Aorta (tissue), 4 donors: ENCODE measurements around the gene ANAPC7. TPM values are rescaled to one million over a fixed set of nuclear protein-coding genes. Genes with fewer than 3 reads are reported as not detected.

Experiments
- polyA plus RNA-seq, 2 donors: library from polyadenylated mRNA; stranded (reverse); fragments of 200-250 nt; gene quantifications; one replicate each; pipeline ENCODE4 v1.2.3, GENCODE V29; 2013
- total RNA-seq, 2 donors: library from RNA; stranded (reverse); fragmentation: NEBNext Ultra II Directional; extraction: Animal tissue kit (Norgen Biotek cat#: 25700); gene quantifications; one replicate each; pipeline ENCODE4 v1.2.1, GENCODE V29; 2021
- donor health status: healthy with polysubstance abuse.
- donor health status: Bipolar disorder and iron deficiency.
- donor health status: DM: no; HTN: no; CAD: no.
- donor health status: DM: yes; HTN: yes; CAD: no.

Gene ANAPC7
- total and polyA plus RNA-seq, 4 donors, result 17.2 to 50.3 (median 42.2) TPM

Other genes starting within 250 kb of the ANAPC7 start
- gene ATP2A2, start 122.5 kb downstream of the ANAPC7 start, total RNA-seq, result 100 to 1,000 TPM; 231 to 285 TPM
- gene ATP2A2, start 122.5 kb downstream of the ANAPC7 start, polyA plus RNA-seq, result 100 to 1,000 TPM in 1 of 2 donors, 10 to 100 TPM in 1; 41.3 to 104 TPM
- gene ARPC3, start 46.6 kb upstream of the ANAPC7 start, total RNA-seq, result 100 to 1,000 TPM; 154 to 155 TPM
- 100 to 1,000 TPM; 240 to 452 TPM for gene ARPC3, start 46.6 kb upstream of the ANAPC7 start, polyA plus RNA-seq
- 10 to 100 TPM; 14.5 to 20.6 TPM for gene GPN3, start 64.5 kb upstream of the ANAPC7 start, total RNA-seq
- 10 to 100 TPM; 26.7 to 27.8 TPM for gene GPN3, start 64.5 kb upstream of the ANAPC7 start, polyA plus RNA-seq
- 1 to 10 TPM; 6.6 to 7.1 TPM for gene FAM216A, start 65.1 kb upstream of the ANAPC7 start, total RNA-seq
- gene FAM216A, start 65.1 kb upstream of the ANAPC7 start, polyA plus RNA-seq, result 10 to 100 TPM in 1 of 2 donors, 1 to 10 TPM in 1; 8.2 to 11.9 TPM
- gene VPS29, start 98.4 kb upstream of the ANAPC7 start, total RNA-seq, result 100 to 1,000 TPM in 1 of 2 donors, 10 to 100 TPM in 1; 99.6 to 122 TPM
- gene VPS29, start 98.4 kb upstream of the ANAPC7 start, polyA plus RNA-seq, result 100 to 1,000 TPM; 222 to 223 TPM
- gene RAD9B, start 98.6 kb upstream of the ANAPC7 start, total RNA-seq, result 1 to 10 TPM in 1 of 2 donors, under 1 TPM in 1; 0.57 to 2.2 TPM
- gene RAD9B, start 98.6 kb upstream of the ANAPC7 start, polyA plus RNA-seq, result 1 to 10 TPM in 1 of 2 donors, not detected in 1; 2.2 TPM
- 10 to 100 TPM; 17.1 to 21.8 TPM for gene PPTC7, start 179.6 kb upstream of the ANAPC7 start, total RNA-seq
- gene PPTC7, start 179.6 kb upstream of the ANAPC7 start, polyA plus RNA-seq, result 1 to 10 TPM; 8.5 to 9.5 TPM
- gene TCTN1, start 210.4 kb upstream of the ANAPC7 start, total RNA-seq, result 10 to 100 TPM; 19.3 to 40.3 TPM
- gene TCTN1, start 210.4 kb upstream of the ANAPC7 start, polyA plus RNA-seq, result 10 to 100 TPM; 21.0 to 47.1 TPM